NK-92 (cell line): ENCODE data around the gene TEC.

ENCODE experiments used
- DNase-seq: peaks from one replicate; lab custom pipeline; 2025; ENCODE audit not compliant: unreplicated experiment; lab: John Stamatoyannopoulos, UW

Gene TEC

DNA sequence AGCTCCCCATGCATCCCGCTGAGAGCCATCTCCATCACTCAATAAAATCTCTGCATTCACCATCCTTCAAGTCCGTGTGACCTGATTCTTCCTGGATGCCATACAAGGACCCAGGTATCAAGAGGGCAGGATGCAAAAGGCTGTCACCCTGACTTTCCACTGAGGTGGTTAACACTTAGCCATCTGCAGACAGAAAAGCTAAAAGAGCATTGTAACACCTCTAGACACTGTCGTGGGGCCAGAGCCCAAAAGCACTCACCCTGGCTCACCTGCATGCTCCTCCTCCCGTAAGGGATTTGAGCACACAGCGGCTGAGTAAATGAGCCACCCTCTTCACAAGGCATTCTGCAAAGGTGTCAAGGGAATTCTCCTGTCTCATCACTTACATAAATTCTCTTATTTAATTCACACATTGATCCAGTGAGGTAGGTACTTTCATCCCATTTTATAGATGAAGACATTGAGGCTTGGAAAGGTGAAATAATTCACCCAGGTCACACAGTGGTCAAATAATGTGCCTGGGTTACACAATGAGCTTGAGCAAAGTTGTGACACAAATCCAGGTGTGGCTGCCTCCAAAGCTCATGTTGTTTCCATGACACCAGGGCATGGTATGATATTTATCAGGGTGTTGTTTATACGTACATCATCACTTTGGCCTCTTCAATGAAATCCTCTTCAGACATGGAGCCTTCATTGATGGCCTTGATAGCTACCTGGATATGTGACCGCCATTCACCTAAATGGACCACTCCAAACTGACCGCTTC, 183.6 kb downstream of the TEC start:
- DNase-seq = no peak
